ENCODE results near the gene TSC2. TPM values are rescaled to one million over a fixed set of nuclear protein-coding genes. Genes with fewer than 3 reads are reported as not detected.

The TSC2 gene
- total RNA-seq, 1 experiment from 2014 or later, result 134 TPM

- Mint-ChIP-seq H3K4me3 (no peak overlapping the region), H3K27me3 (ENCODE audit: low read depth) (no peaks in the 10 kb centered on the region), H3K36me3 (peaks cover 3% of the 10 kb centered on the region; the same call in 1 of the 2 replicates), H3K4me1 (no peaks in the 10 kb centered on the region), H3K27ac (no peak overlapping the region), H3K9me3 (no peaks in the 10 kb centered on the region)
- TF ChIP-seq ZNF317 (CRISPR knock-in tag; IDR thresholded peaks at IDR 0.05; ENCODE audit: borderline replicate concordance, low read depth) (no peak), ZNF416 (CRISPR knock-in tag; IDR thresholded peaks at IDR 0.05) (no peak)
- DNase-seq (ENCODE audit: low spot score) (no peak), ATAC-seq (no peak)
- CTCF ChIA-PET, result interaction anchor here (1.1 to 2.4 kb wide), 4 partner anchors 38 to 82 kb away, joined by 3 to 11 read pairs (median 6); partner anchors contain the start of genes NTHL1 and TSC2
- POLR2A ChIA-PET, result interaction anchor here (0.6 kb wide), 1 partner anchor 87 kb away, joined by 3 read pairs; no protein-coding TSS in a partner anchor
Measured at GRCh38 chr16:2085669-2086068, 37.9 kb downstream of the TSC2 start.

GRCh38 chr16:2086106-2086742 lies 38.4 kb downstream of the TSC2 start:
- ChIA-PET CTCF (interaction anchor here (1.0 to 2.4 kb wide), 4 partner anchors 38 to 82 kb away, joined by 3 to 11 read pairs (median 5); partner anchors contain the start of genes NTHL1 and TSC2), POLR2A (no interaction called here)
- H3K9me3 Mint-ChIP-seq, result no peaks in the 10 kb centered on the region
- H3K4me3 Mint-ChIP-seq, result no peak overlapping the region
- H3K27me3 Mint-ChIP-seq (ENCODE audit: low read depth), result no peaks in the 10 kb centered on the region
- no peaks in the 10 kb centered on the region for H3K4me1 Mint-ChIP-seq
- TF ChIP-seq NR2C2 (CRISPR knock-in tag; IDR thresholded peaks at IDR 0.05) (no peak), TCF7 (CRISPR knock-in tag; IDR thresholded peaks at IDR 0.05; ENCODE audit: low read depth) (no peak), ETV6 (CRISPR knock-in tag; IDR thresholded peaks at IDR 0.05) (no peak), USF2 (CRISPR knock-in tag; IDR thresholded peaks at IDR 0.05) (no peak), TP53 (CRISPR knock-in tag; IDR thresholded peaks at IDR 0.05) (no peak), NFATC4 (CRISPR knock-in tag; IDR thresholded peaks at IDR 0.05) (no peak), PREB (CRISPR knock-in tag; IDR thresholded peaks at IDR 0.05; ENCODE audit: borderline replicate concordance) (no peak), EMX1 (CRISPR knock-in tag; IDR thresholded peaks at IDR 0.05) (no peak), ZNF121 (CRISPR knock-in tag; IDR thresholded peaks at IDR 0.05) (no peak), AR (CRISPR knock-in tag; IDR thresholded peaks at IDR 0.05) (no peak), CREM (CRISPR knock-in tag; IDR thresholded peaks at IDR 0.05) (no peak), E2F1 (CRISPR knock-in tag; IDR thresholded peaks at IDR 0.05) (no peak), ZNF416 (CRISPR knock-in tag; IDR thresholded peaks at IDR 0.05) (no peak), FOXK1 (CRISPR knock-in tag; IDR thresholded peaks at IDR 0.05) (no peak), SMAD3 (CRISPR knock-in tag; IDR thresholded peaks at IDR 0.05; ENCODE audit: borderline replicate concordance) (no peak), NR3C1 (CRISPR knock-in tag; conservative IDR thresholded peaks at IDR 0.05; ENCODE audit: low read depth) (no peak)
- H3K36me3 Mint-ChIP-seq, result peaks cover 3% of the 10 kb centered on the region; the same call in 1 of the 2 replicates
- H3K27ac Mint-ChIP-seq, result no peak overlapping the region
- DNase-seq (ENCODE audit: low spot score), result no peak
- no peak for ATAC-seq
